Measurements from ENCODE around the gene NCS1. TPM values are rescaled to one million over a fixed set of nuclear protein-coding genes. Genes with fewer than 3 reads are reported as not detected.

The NCS1 gene
- total and polyA plus RNA-seq, 9 of the 15 experiments (the other 6 are each of a cell fraction or from before 2014, with no cell fraction given), result 0.28 to 27.0 (median 9.6) TPM

DNA sequence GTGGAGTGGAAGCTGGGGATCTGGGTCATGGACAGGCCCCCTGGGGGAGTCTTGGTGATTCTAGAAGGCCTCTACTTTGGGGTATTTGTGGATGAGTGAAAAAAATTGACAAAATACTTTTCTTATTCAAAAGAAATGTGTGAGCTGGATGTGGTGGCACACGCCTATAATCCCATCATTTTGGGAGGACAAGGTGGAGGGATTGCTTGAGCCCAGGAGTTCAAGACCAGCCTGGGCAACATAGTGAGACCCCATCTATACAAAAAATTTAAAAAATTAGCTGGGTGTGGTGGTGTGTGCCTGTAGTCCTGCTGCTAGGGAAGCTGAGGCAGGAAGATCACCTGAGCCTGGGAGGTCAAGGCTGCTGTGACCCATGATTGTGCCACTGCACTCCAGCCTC is 6.6 kb upstream of the NCS1 start:
- ChIA-PET CTCF (ENCODE audit: low intra/inter-chr PET ratio) (no interaction called here), POLR2A (interaction anchor here (0.6 to 1.3 kb wide), 3 partner anchors 19 to 31 kb away, joined by 3 read pairs; no protein-coding TSS in a partner anchor)
- in situ Hi-C loops (cut with MboI), result no loop called here
- Histone ChIP-seq H3K4me3 (no peak overlapping the region), H3K27me3 (ENCODE audit: control insufficient read depth in 2 of 2, insufficient read depth in 2 of 2, low read length in 2 of 2) (no peaks in the 10 kb centered on the region; a peak in 1 of 5 replicates), H3K4me2 (ENCODE audit: insufficient read depth, low read length) (no peak overlapping the region), H4K20me1 (replicated peaks; ENCODE audit: control insufficient read depth, insufficient read depth, low read length) (no peaks in the 10 kb centered on the region), H2AFZ (ENCODE audit: low read depth, low read length) (no peak overlapping the region), H3K27ac (ENCODE audit: extremely low read depth, low read depth, low read length) (no peak overlapping the region), H3K9ac (ENCODE audit: insufficient read depth in 1 of 2, low read depth in 2 of 2, low read length in 2 of 2) (no peak overlapping the region), H3K36me3 (ENCODE audit: control insufficient read depth, insufficient read depth, low read length) (no peaks in the 10 kb centered on the region), H3K9me3 (replicated peaks; ENCODE audit: control insufficient read depth, insufficient read depth, low read depth, low read length) (no peaks in the 10 kb centered on the region), H3K9me1 (ENCODE audit: control insufficient read depth, insufficient read depth, low read length) (no peaks in the 10 kb centered on the region), H3K79me2 (ENCODE audit: control insufficient read depth, insufficient read depth, low read length) (no peaks in the 10 kb centered on the region), H3K4me1 (replicated peaks in 1 of 2; ENCODE audit: control insufficient read depth in 2 of 2, insufficient read depth in 2 of 2, low read length in 2 of 2) (no peaks in the 10 kb centered on the region; a peak in 1 of 5 replicates)
- DNase-seq (ENCODE audit: extremely low read depth in 1 of 4, low spot score in 3 of 4) (no peak), ATAC-seq (no peak), FAIRE-seq (no peak)
- no TSS peak for BruUV-seq (replicated peaks)
- WGBS (ENCODE audit: insufficient coverage, low coverage, missing lambda C conversion rate), result 33% methylated on average over 1 of the region's 1 CpG
- intact Hi-C loops (cut with micrococcal nuclease), result loop anchor here (5.0 kb wide), 1 partner anchor 53 kb away; no protein-coding TSS in a partner anchor
- TF ChIP-seq POLR2AphosphoS2 (IDR thresholded peaks at IDR 0.05; ENCODE audit: low read length), result no peak
- TF ChIP-seq ATF1 (CRISPR knock-in tag; IDR thresholded peaks at IDR 0.05), result no peak
- TF ChIP-seq ATF1 (tag; IDR thresholded peaks at IDR 0.05), result no peak
- TF ChIP-seq, protein P1, sequence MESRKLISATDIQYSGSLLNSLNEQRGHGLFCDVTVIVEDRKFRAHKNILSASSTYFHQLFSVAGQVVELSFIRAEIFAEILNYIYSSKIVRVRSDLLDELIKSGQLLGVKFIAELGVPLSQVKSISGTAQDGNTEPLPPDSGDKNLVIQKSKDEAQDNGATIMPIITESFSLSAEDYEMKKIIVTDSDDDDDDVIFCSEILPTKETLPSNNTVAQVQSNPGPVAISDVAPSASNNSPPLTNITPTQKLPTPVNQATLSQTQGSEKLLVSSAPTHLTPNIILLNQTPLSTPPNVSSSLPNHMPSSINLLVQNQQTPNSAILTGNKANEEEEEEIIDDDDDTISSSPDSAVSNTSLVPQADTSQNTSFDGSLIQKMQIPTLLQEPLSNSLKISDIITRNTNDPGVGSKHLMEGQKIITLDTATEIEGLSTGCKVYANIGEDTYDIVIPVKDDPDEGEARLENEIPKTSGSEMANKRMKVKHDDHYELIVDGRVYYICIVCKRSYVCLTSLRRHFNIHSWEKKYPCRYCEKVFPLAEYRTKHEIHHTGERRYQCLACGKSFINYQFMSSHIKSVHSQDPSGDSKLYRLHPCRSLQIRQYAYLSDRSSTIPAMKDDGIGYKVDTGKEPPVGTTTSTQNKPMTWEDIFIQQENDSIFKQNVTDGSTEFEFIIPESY (CRISPR knock-in tag; IDR thresholded peaks at IDR 0.05), result no peak
- TF ChIP-seq FOSL1 (tag; conservative IDR thresholded peaks at IDR 0.05), result no peak
- TF ChIP-seq SMAD2 (IDR thresholded peaks at IDR 0.05; ENCODE audit: low read depth, low read length), result no peak
- no peak for TF ChIP-seq KLF16 (IDR thresholded peaks at IDR 0.05)
- TF ChIP-seq TCF7 (IDR thresholded peaks at IDR 0.05; ENCODE audit: borderline replicate concordance), result no peak
- TF ChIP-seq ZBTB17 (CRISPR knock-in tag; IDR thresholded peaks at IDR 0.05), result no peak
- TF ChIP-seq, protein P2, sequence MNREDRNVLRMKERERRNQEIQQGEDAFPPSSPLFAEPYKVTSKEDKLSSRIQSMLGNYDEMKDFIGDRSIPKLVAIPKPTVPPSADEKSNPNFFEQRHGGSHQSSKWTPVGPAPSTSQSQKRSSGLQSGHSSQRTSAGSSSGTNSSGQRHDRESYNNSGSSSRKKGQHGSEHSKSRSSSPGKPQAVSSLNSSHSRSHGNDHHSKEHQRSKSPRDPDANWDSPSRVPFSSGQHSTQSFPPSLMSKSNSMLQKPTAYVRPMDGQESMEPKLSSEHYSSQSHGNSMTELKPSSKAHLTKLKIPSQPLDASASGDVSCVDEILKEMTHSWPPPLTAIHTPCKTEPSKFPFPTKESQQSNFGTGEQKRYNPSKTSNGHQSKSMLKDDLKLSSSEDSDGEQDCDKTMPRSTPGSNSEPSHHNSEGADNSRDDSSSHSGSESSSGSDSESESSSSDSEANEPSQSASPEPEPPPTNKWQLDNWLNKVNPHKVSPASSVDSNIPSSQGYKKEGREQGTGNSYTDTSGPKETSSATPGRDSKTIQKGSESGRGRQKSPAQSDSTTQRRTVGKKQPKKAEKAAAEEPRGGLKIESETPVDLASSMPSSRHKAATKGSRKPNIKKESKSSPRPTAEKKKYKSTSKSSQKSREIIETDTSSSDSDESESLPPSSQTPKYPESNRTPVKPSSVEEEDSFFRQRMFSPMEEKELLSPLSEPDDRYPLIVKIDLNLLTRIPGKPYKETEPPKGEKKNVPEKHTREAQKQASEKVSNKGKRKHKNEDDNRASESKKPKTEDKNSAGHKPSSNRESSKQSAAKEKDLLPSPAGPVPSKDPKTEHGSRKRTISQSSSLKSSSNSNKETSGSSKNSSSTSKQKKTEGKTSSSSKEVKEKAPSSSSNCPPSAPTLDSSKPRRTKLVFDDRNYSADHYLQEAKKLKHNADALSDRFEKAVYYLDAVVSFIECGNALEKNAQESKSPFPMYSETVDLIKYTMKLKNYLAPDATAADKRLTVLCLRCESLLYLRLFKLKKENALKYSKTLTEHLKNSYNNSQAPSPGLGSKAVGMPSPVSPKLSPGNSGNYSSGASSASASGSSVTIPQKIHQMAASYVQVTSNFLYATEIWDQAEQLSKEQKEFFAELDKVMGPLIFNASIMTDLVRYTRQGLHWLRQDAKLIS (CRISPR knock-in tag; IDR thresholded peaks at IDR 0.05), result no peak
- no peak for TF ChIP-seq MTA1 (IDR thresholded peaks at IDR 0.05; ENCODE audit: borderline replicate concordance)
- no peak for TF ChIP-seq MCM7 (IDR thresholded peaks at IDR 0.05)
- no peak for TF ChIP-seq MXI1 (IDR thresholded peaks at IDR 0.05; ENCODE audit: low read depth, low read length)
- TF ChIP-seq SMARCA4 (IDR thresholded peaks at IDR 0.05), result no peak
- no peak for TF ChIP-seq SIN3A (IDR thresholded peaks at IDR 0.05; ENCODE audit: borderline replicate concordance in 2 of 2, control insufficient read depth in 1 of 2, low read depth in 2 of 2, low read length in 2 of 2)
- TF ChIP-seq, protein P3, sequence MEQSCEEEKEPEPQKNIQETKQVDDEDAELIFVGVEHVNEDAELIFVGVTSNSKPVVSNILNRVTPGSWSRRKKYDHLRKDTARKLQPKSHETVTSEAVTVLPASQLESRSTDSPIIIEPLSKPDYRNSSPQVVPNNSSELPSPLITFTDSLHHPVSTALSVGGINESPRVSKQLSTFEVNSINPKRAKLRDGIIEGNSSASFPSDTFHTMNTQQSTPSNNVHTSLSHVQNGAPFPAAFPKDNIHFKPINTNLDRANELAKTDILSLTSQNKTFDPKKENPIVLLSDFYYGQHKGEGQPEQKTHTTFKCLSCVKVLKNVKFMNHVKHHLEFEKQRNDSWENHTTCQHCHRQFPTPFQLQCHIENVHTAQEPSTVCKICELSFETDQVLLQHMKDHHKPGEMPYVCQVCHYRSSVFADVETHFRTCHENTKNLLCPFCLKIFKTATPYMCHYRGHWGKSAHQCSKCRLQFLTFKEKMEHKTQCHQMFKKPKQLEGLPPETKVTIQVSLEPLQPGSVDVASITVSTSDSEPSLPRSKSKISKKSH (CRISPR knock-in tag; IDR thresholded peaks at IDR 0.05), result no peak

Measured in K562 (cell line).